H1 (cell line): Measurements from ENCODE around the gene KLHDC4. TPM values are rescaled to one million over a fixed set of nuclear protein-coding genes. Genes with fewer than 3 reads are reported as not detected.

Experiments
- ASH2L ChIP-seq: fragments of 200-600, 300-600 bp; sonication (generic); IDR thresholded peaks from one replicate; pipeline ENCODE4 v1.7.1; 2017; ENCODE audit warnings: low read length
- SP2 ChIP-seq: IDR thresholded peaks from 2 replicates; pipeline ENCODE4 v1.6.1; 2012; ENCODE audit warnings: mild to moderate bottlenecking, low read length, inconsistent platforms
- polyA plus RNA-seq, 7 experiments: library from polyadenylated mRNA; depleted of rRNA in 3 of 7; stranded (reverse) in 5 of 7; unstranded in 2 of 7; fragments of >200 nt in 5 of 7; fragments of 200-250 nt in 2 of 7; gene quantifications; 1 replicate in 5 of 7; 2 replicates in 1 of 7; 4 replicates in 1 of 7; pipeline versions ENCODE4 v1.2.1 to v1.2.3, GENCODE V29; 2011 to 2013; ENCODE audit warnings: missing spikeins in 2 of 7, mixed read lengths in 2 of 7
- total RNA-seq: library from RNA; stranded (reverse); fragmentation: NEBNext Ultra II Directional; extraction: Animal tissue kit (Norgen Biotek cat#: 25700); gene quantifications from 2 replicates; pipeline ENCODE4 v1.2.1, GENCODE V29; 2021

The KLHDC4 gene
- total and polyA plus RNA-seq, 2 of the 8 experiments (the other 6 are each of a cell fraction or from before 2014, with no cell fraction given): 23.7 to 63.9 TPM

- TF ChIP-seq ASH2L: no peak
- no peak for TF ChIP-seq SP2
These were observed 42.3 kb upstream of the KLHDC4 start (continued) for GRCh38 chr16:87808108-87808507.
